Panc1 (cell line): ENCODE measurements around the gene THTPA.

ENCODE experiments used
- POLR2AphosphoS5 ChIP-seq: IDR thresholded peaks from 2 replicates; pipeline ENCODE4 v1.6.1; 2012; ENCODE audit warnings: mild to moderate bottlenecking, low read depth, low read length, moderate library complexity
- SIN3A ChIP-seq: IDR thresholded peaks from 2 replicates; pipeline ENCODE4 v1.6.1; 2012; ENCODE audit warnings: low read depth, mild to moderate bottlenecking, low read length, moderate library complexity, borderline replicate concordance; ENCODE audit not compliant: insufficient read depth
- TF ChIP-seq, protein P1 (sequence below): fragments of 450-650 bp; IDR thresholded peaks from 2 replicates; pipeline ENCODE4 v1.5.1; 2017; ENCODE audit warnings: mild to moderate bottlenecking
- TF ChIP-seq, protein P2 (sequence below), 2 experiments: IDR thresholded peaks; 2 replicates each; pipeline ENCODE4 v1.6.1; 2011 to 2012; ENCODE audit warnings: low read depth in 2 of 2, control low read depth in 1 of 2, low read length in 1 of 2, mild to moderate bottlenecking in 1 of 2, moderate library complexity in 1 of 2; ENCODE audit not compliant: insufficient read depth in 1 of 2

DNA sequence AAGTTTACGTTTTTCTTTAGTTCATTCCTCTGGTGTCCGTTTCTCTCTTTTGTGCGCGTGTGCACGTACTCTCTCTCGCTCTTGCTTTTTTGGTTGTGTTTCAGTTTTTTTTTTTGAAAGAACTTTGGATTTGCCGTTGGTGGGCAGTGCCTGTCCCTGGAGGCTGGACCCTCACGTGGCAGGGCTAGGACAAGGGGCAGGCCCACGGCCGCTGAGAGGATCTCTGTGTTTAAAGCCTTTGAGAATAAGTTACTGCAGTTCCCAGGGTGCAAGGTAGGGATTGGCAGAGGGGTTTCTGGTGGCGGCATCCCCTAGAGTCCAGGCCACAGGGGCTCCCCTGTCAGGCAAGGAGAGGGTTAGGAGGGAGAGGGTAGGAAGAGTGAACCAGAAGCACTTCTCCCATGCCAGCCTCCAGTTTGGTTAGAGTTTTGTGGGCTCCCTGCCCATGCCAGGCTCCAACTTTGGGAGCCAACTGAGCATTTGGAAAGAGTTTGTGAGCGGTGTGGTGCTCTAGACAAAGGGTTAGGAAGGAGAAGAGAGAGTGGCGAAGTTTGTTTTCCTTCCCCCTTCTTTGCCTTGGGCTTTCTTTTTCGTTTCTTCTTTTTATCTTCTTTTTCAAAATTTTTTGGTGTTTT lies 35.1 kb upstream of the THTPA start:
- TF ChIP-seq, protein P1, sequence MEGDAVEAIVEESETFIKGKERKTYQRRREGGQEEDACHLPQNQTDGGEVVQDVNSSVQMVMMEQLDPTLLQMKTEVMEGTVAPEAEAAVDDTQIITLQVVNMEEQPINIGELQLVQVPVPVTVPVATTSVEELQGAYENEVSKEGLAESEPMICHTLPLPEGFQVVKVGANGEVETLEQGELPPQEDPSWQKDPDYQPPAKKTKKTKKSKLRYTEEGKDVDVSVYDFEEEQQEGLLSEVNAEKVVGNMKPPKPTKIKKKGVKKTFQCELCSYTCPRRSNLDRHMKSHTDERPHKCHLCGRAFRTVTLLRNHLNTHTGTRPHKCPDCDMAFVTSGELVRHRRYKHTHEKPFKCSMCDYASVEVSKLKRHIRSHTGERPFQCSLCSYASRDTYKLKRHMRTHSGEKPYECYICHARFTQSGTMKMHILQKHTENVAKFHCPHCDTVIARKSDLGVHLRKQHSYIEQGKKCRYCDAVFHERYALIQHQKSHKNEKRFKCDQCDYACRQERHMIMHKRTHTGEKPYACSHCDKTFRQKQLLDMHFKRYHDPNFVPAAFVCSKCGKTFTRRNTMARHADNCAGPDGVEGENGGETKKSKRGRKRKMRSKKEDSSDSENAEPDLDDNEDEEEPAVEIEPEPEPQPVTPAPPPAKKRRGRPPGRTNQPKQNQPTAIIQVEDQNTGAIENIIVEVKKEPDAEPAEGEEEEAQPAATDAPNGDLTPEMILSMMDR = no peak
- TF ChIP-seq POLR2AphosphoS5 = no peak
- TF ChIP-seq SIN3A = no peak
- TF ChIP-seq, protein P2, sequence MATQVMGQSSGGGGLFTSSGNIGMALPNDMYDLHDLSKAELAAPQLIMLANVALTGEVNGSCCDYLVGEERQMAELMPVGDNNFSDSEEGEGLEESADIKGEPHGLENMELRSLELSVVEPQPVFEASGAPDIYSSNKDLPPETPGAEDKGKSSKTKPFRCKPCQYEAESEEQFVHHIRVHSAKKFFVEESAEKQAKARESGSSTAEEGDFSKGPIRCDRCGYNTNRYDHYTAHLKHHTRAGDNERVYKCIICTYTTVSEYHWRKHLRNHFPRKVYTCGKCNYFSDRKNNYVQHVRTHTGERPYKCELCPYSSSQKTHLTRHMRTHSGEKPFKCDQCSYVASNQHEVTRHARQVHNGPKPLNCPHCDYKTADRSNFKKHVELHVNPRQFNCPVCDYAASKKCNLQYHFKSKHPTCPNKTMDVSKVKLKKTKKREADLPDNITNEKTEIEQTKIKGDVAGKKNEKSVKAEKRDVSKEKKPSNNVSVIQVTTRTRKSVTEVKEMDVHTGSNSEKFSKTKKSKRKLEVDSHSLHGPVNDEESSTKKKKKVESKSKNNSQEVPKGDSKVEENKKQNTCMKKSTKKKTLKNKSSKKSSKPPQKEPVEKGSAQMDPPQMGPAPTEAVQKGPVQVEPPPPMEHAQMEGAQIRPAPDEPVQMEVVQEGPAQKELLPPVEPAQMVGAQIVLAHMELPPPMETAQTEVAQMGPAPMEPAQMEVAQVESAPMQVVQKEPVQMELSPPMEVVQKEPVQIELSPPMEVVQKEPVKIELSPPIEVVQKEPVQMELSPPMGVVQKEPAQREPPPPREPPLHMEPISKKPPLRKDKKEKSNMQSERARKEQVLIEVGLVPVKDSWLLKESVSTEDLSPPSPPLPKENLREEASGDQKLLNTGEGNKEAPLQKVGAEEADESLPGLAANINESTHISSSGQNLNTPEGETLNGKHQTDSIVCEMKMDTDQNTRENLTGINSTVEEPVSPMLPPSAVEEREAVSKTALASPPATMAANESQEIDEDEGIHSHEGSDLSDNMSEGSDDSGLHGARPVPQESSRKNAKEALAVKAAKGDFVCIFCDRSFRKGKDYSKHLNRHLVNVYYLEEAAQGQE (IDR thresholded peaks at IDR 0.05; ENCODE audit: insufficient read depth in 1 of 2, low read depth in 2 of 2, low read length in 1 of 2) = no peak
